Measurements from ENCODE around the gene RRP15.

RRP15 gene

DNA sequence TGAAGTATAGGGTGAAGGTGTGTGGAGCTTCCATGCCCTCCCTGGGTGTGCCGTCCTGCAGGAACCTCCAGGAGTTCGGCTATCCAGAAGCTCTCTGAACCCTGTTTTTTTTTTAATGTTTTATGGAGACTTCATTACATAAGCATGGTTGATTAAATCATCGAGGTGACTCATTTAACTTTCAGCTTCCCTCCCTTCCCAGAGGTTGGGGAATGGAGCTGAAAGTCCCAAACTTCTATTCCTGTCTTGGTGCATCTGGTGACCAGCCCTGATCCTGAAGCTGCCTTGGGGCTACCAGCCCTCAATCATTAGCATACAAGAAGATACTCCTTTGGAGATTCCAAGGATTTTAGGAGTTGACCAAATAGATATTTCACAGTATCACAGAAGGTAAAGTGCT, 9.5 kb downstream of the RRP15 start:
- Histone ChIP-seq H2BK15ac (ENCODE audit: low read length) (no peak overlapping the region), H3K4me2 (ENCODE audit: insufficient read depth, low read length, poor library complexity, severe bottlenecking) (no peak overlapping the region), H3K4ac (ENCODE audit: low read length) (no peak overlapping the region), H4K8ac (ENCODE audit: low read depth, low read length) (no peak overlapping the region), H3K27ac (replicated peaks; ENCODE audit: low read length) (no peak overlapping the region), H3K79me1 (ENCODE audit: low read depth, low read length) (no peaks in the 10 kb centered on the region), H3K23ac (ENCODE audit: low read depth, low read length, poor library complexity) (no peak overlapping the region), H3K14ac (ENCODE audit: low read length) (no peak overlapping the region), H4K91ac (ENCODE audit: low read depth, low read length, poor library complexity) (no peak overlapping the region), H3K36me3 (replicated peaks in 1 of 2; ENCODE audit: control insufficient read depth in 2 of 2, insufficient read depth in 2 of 2, low read length in 2 of 2) (peaks cover 0 to 33% of the 10 kb centered on the region in 2 donors), H2BK120ac (ENCODE audit: low read depth, low read length) (no peak overlapping the region), H3K27me3 (ENCODE audit: control insufficient read depth in 3 of 3, insufficient read depth in 3 of 3, low read depth in 1 of 3, low read length in 3 of 3) (no peaks in the 10 kb centered on the region), H3K4me1 (ENCODE audit: control insufficient read depth in 2 of 2, insufficient read depth in 1 of 2, low read depth in 1 of 2, low read length in 2 of 2) (peaks cover 0 to 2% of the 10 kb centered on the region in 2 donors), H3K4me3 (ENCODE audit: low read length in 2 of 2) (no peak overlapping the region), H2BK12ac (ENCODE audit: low read length) (no peak overlapping the region), H3K18ac (ENCODE audit: low read length) (no peak overlapping the region), H2AFZ (ENCODE audit: low read length) (no peak overlapping the region), H3K9me3 (replicated peaks in 1 of 2; ENCODE audit: control insufficient read depth in 2 of 2, insufficient read depth in 1 of 2, low read depth in 1 of 2, low read length in 2 of 2) (no peaks in the 10 kb centered on the region), H2AK5ac (ENCODE audit: low read depth, low read length) (no peak overlapping the region), H2BK5ac (ENCODE audit: low read length) (no peak overlapping the region), H3K9ac (ENCODE audit: low read depth, low read length, poor library complexity) (no peak overlapping the region)
- WGBS, 2 donors (ENCODE audit: extremely low coverage in 2 of 2, insufficient read length in 2 of 2, insufficient replicate concordance in 1 of 2) = no CpG with 5 or more reads among the region's 3 CpGs
- DNase-seq (ENCODE audit: low spot score) = no peak

GRCh38 chr1:218296162-218296561, 11.1 kb downstream of the RRP15 start:
- H3K18ac ChIP-seq (ENCODE audit: low read length) = no peak overlapping the region
- H3K27me3 ChIP-seq (ENCODE audit: control insufficient read depth in 3 of 3, insufficient read depth in 3 of 3, low read depth in 1 of 3, low read length in 3 of 3) = no peaks in the 10 kb centered on the region
- no peak overlapping the region for H3K4me2 ChIP-seq (ENCODE audit: insufficient read depth, low read length, poor library complexity, severe bottlenecking)
- H3K79me1 ChIP-seq (ENCODE audit: low read depth, low read length) = no peaks in the 10 kb centered on the region
- H2BK15ac ChIP-seq (ENCODE audit: low read length) = no peak overlapping the region
- H2AK5ac ChIP-seq (ENCODE audit: low read depth, low read length) = no peak overlapping the region
- H4K8ac ChIP-seq (ENCODE audit: low read depth, low read length) = no peak overlapping the region
- no peak overlapping the region for H2BK12ac ChIP-seq (ENCODE audit: low read length)
- H3K4me1 ChIP-seq (ENCODE audit: control insufficient read depth in 2 of 2, insufficient read depth in 1 of 2, low read depth in 1 of 2, low read length in 2 of 2) = peaks cover 0 to 2% of the 10 kb centered on the region in 2 donors
- H3K4ac ChIP-seq (ENCODE audit: low read length) = no peak overlapping the region
- no CpG with 5 or more reads among the region's 2 CpGs for WGBS, 2 donors (ENCODE audit: extremely low coverage in 2 of 2, insufficient read length in 2 of 2, insufficient replicate concordance in 1 of 2)
- H3K4me3 ChIP-seq (ENCODE audit: low read length in 2 of 2) = no peak overlapping the region
- H3K14ac ChIP-seq (ENCODE audit: low read length) = no peak overlapping the region
- H2BK120ac ChIP-seq (ENCODE audit: low read depth, low read length) = no peak overlapping the region
- DNase-seq (ENCODE audit: low spot score) = no peak
- no peak overlapping the region for H3K27ac ChIP-seq (replicated peaks; ENCODE audit: low read length)
- peaks cover 0 to 30% of the 10 kb centered on the region in 2 donors for H3K36me3 ChIP-seq (replicated peaks in 1 of 2; ENCODE audit: control insufficient read depth in 2 of 2, insufficient read depth in 2 of 2, low read length in 2 of 2)
- H3K9ac ChIP-seq (ENCODE audit: low read depth, low read length, poor library complexity) = no peak overlapping the region
- H2AFZ ChIP-seq (ENCODE audit: low read length) = no peak overlapping the region
- H2BK5ac ChIP-seq (ENCODE audit: low read length) = no peak overlapping the region
- H4K91ac ChIP-seq (ENCODE audit: low read depth, low read length, poor library complexity) = no peak overlapping the region
- no peak overlapping the region for H3K23ac ChIP-seq (ENCODE audit: low read depth, low read length, poor library complexity)
- no peaks in the 10 kb centered on the region for H3K9me3 ChIP-seq (replicated peaks in 1 of 2; ENCODE audit: control insufficient read depth in 2 of 2, insufficient read depth in 1 of 2, low read depth in 1 of 2, low read length in 2 of 2)

- H3K4me3 ChIP-seq (ENCODE audit: low read length in 2 of 2) = no peak overlapping the region
- no peaks in the 10 kb centered on the region for H3K79me1 ChIP-seq (ENCODE audit: low read depth, low read length)
- H3K36me3 ChIP-seq (replicated peaks in 1 of 2; ENCODE audit: control insufficient read depth in 2 of 2, insufficient read depth in 2 of 2, low read length in 2 of 2) = peaks cover 0 to 43% of the 10 kb centered on the region in 2 donors
- H2BK15ac ChIP-seq (ENCODE audit: low read length) = no peak overlapping the region
- H3K4me2 ChIP-seq (ENCODE audit: insufficient read depth, low read length, poor library complexity, severe bottlenecking) = no peak overlapping the region
- no peak overlapping the region for H4K8ac ChIP-seq (ENCODE audit: low read depth, low read length)
- DNase-seq (ENCODE audit: low spot score) = no peak
- no peak overlapping the region for H2AK5ac ChIP-seq (ENCODE audit: low read depth, low read length)
- no peak overlapping the region for H3K4ac ChIP-seq (ENCODE audit: low read length)
- no peaks in the 10 kb centered on the region for H3K27me3 ChIP-seq (ENCODE audit: control insufficient read depth in 3 of 3, insufficient read depth in 3 of 3, low read depth in 1 of 3, low read length in 3 of 3)
- H3K4me1 ChIP-seq (ENCODE audit: control insufficient read depth in 2 of 2, insufficient read depth in 1 of 2, low read depth in 1 of 2, low read length in 2 of 2) = peaks cover 0 to 2% of the 10 kb centered on the region in 2 donors
- H2BK120ac ChIP-seq (ENCODE audit: low read depth, low read length) = no peak overlapping the region
- H3K27ac ChIP-seq (replicated peaks; ENCODE audit: low read length) = no peak overlapping the region
- H3K18ac ChIP-seq (ENCODE audit: low read length) = no peak overlapping the region
- H2AFZ ChIP-seq (ENCODE audit: low read length) = no peak overlapping the region
- H3K9me3 ChIP-seq (replicated peaks in 1 of 2; ENCODE audit: control insufficient read depth in 2 of 2, insufficient read depth in 1 of 2, low read depth in 1 of 2, low read length in 2 of 2) = no peaks in the 10 kb centered on the region
- no peak overlapping the region for H4K91ac ChIP-seq (ENCODE audit: low read depth, low read length, poor library complexity)
- no peak overlapping the region for H2BK12ac ChIP-seq (ENCODE audit: low read length)
- H3K23ac ChIP-seq (ENCODE audit: low read depth, low read length, poor library complexity) = no peak overlapping the region
- H2BK5ac ChIP-seq (ENCODE audit: low read length) = no peak overlapping the region
- no CpG with 5 or more reads among the region's 2 CpGs for WGBS, 2 donors (ENCODE audit: extremely low coverage in 2 of 2, insufficient read length in 2 of 2, insufficient replicate concordance in 1 of 2)
- no peak overlapping the region for H3K14ac ChIP-seq (ENCODE audit: low read length)
- no peak overlapping the region for H3K9ac ChIP-seq (ENCODE audit: low read depth, low read length, poor library complexity)
Observed at GRCh38 chr1:218297461-218297860, 12.4 kb downstream of the RRP15 start.

GRCh38 chr1:218297867-218298266, 12.8 kb downstream of the RRP15 start:
- Histone ChIP-seq H2AFZ (ENCODE audit: low read length) (no peak overlapping the region), H3K4me3 (ENCODE audit: low read length in 2 of 2) (no peak overlapping the region), H3K36me3 (replicated peaks in 1 of 2; ENCODE audit: control insufficient read depth in 2 of 2, insufficient read depth in 2 of 2, low read length in 2 of 2) (peaks cover 0 to 45% of the 10 kb centered on the region in 2 donors), H4K8ac (ENCODE audit: low read depth, low read length) (no peak overlapping the region), H3K18ac (ENCODE audit: low read length) (no peak overlapping the region), H3K4me1 (ENCODE audit: control insufficient read depth in 2 of 2, insufficient read depth in 1 of 2, low read depth in 1 of 2, low read length in 2 of 2) (peaks cover 0 to 2% of the 10 kb centered on the region in 2 donors), H3K4ac (ENCODE audit: low read length) (no peak overlapping the region), H4K91ac (ENCODE audit: low read depth, low read length, poor library complexity) (no peak overlapping the region), H2BK120ac (ENCODE audit: low read depth, low read length) (no peak overlapping the region), H3K14ac (ENCODE audit: low read length) (no peak overlapping the region), H3K27me3 (ENCODE audit: control insufficient read depth in 3 of 3, insufficient read depth in 3 of 3, low read depth in 1 of 3, low read length in 3 of 3) (no peaks in the 10 kb centered on the region), H2BK15ac (ENCODE audit: low read length) (no peak overlapping the region), H3K4me2 (ENCODE audit: insufficient read depth, low read length, poor library complexity, severe bottlenecking) (no peak overlapping the region), H3K9ac (ENCODE audit: low read depth, low read length, poor library complexity) (no peak overlapping the region), H3K9me3 (replicated peaks in 1 of 2; ENCODE audit: control insufficient read depth in 2 of 2, insufficient read depth in 1 of 2, low read depth in 1 of 2, low read length in 2 of 2) (no peaks in the 10 kb centered on the region), H3K79me1 (ENCODE audit: low read depth, low read length) (no peaks in the 10 kb centered on the region), H2AK5ac (ENCODE audit: low read depth, low read length) (no peak overlapping the region), H2BK12ac (ENCODE audit: low read length) (no peak overlapping the region), H3K23ac (ENCODE audit: low read depth, low read length, poor library complexity) (no peak overlapping the region), H3K27ac (replicated peaks; ENCODE audit: low read length) (no peak overlapping the region), H2BK5ac (ENCODE audit: low read length) (no peak overlapping the region)
- no CpG with 5 or more reads among the region's 1 CpG for WGBS, 2 donors (ENCODE audit: extremely low coverage in 2 of 2, insufficient read length in 2 of 2, insufficient replicate concordance in 1 of 2)
- no peak for DNase-seq (ENCODE audit: low spot score)
